HG03342 (cell line): ENCODE results near the gene PDE4B.
"Not testable (repeated sequence)": the region's sequence is repeated elsewhere in the genome, so short reads cannot be mapped to it uniquely, and the experiment has no call there.

Experiments used
- ATAC-seq: cut with Tn5 transposase; IDR thresholded peaks from one replicate; pipeline ENCODE4 v1.9.1; 2021; ENCODE audit warnings: mild to moderate bottlenecking, moderate library complexity; ENCODE audit not compliant: unreplicated experiment

The PDE4B gene

DNA sequence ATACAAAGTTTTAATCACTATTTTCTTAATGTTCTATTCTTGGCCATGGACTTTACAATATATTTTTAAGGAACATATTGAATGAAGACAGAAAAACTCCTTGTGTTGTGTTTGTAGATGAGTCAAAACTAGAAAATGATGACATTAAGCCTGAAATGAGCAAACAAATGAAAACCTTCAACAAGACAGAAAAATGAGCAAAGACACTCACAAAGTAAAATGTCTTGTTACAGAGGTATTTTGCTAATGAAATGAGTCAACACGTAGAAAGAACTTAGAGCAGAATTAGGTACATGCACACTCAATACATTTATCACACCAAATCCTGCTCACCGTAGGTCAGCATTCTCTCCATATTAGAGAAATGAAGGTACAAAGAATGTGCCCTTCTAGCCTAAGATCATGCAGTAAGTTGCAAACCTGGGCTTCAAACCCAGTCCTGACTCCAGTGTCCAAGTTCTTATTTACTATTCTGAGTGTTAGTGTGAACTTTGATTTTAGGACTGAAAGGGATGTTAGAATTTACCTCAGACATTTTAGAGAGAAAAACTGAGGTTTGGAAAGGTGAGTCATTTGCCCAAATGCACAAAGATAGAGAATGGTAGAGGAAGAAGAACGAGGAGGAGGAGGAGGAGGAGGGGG is 607.3 kb downstream of the PDE4B start:
- ATAC-seq: peak; percentile 15

DNA sequence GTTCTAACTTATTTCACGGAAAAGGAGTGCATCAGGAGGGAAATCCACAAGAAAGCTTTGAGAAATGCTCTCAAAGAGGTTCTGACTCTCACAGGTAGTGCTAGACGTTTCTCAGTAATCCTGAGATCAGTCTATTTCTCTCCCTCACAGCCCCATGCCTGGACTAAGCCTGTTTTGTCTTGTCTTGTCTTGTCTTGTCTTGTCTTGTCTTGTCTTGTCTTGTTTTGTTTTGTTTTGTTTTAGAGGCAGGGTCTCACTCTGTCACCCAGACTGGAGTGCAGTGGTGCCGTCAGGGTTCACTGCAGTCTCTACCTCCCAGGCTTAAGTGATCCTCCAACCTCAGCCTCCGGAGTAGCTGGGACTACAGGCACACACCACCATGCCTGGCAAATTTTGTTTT is 608.0 kb downstream of the PDE4B start:
- ATAC-seq: no peak

DNA sequence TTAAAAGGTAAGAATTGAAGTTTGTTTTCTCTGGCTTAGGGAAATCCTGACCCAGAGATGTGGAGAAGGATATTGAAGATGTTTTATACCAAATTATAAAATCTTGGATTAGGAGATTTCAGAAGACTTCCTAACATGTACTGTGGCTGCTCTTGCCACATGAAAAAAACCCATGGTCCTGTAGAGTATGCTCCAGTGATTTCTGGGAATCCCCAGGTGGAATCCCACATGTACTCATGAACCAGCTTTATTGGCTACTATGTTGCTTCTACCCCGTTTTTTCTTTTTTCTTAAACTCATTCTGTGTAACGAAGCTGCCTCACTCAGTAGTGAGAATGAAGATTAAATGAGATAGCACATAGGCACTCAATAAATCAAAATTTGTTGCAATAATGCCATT is 608.5 kb downstream of the PDE4B start:
- no peak for ATAC-seq

DNA sequence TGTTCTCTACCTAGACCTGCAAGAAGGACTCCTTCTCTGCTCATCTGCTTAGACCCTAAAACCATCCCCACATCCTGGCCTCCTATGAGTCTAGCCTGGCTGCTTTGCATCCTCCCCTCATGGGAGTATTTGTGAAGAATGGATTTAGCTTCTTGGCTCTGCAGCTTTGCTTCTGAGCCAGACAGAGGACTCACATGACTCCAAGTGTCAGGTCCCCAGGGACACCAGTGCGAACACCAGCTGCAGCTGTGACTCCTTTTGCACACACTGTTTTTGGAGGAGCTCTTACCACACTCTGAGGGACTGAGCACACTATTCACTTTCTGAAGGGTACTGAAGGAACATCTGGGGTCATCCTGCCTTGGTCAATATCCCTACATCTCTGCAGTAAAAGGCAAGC is 609.5 kb downstream of the PDE4B start:
- peak; percentile 87 for ATAC-seq

DNA sequence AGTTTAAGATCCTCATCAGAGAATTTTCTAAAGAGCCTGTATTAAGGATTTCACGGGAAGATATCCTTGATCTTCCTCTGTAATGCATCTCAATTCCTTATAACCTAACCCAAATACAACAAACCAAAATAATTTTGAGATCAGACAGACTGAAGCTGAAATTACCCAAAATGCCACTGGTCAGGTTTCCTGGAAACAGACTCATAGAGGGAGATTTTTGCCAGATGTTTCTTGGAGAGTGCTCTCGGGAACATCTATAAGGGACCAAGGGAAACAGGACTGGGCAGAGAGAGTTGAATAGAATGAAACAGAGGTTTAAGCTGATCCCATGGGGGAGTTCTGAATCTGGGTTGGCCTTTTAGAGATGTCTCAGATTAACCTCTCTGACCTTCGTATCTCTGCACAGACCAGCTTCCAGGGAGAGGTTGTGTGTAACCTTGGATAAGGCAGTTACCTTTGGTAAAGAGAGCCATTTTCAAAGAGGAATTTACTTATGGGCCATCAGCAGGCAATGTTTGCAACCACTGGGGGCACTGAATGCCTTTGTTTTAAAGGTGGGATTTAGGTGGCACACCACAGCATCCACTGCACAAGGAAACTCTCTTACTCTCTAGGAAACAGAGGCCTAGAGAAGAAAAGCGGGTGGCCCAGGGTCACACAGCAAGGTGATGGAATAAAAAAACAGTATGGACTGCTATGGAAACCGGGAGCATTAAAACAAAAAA is 610.5 kb downstream of the PDE4B start:
- no peak for ATAC-seq

DNA sequence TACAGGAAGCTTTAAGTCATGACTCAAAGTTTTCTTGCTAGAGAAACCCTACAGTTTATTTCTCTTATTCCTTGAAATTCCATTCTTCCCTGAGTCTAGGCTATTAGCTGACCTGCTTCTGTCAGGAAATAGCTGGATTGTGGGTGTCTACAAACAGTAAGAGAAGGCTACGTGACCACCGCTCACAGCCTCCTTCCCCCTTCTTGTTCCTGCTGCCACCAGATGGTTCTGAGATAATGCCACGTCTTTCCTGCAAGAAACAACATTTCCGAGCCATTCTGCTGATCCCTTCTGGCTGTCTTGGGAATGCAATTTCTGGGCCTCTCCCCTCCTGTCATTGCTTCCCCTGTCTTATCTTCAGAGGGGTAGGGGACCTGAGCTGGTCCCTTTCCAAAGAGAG is 612.4 kb downstream of the PDE4B start:
- no peak for ATAC-seq

DNA sequence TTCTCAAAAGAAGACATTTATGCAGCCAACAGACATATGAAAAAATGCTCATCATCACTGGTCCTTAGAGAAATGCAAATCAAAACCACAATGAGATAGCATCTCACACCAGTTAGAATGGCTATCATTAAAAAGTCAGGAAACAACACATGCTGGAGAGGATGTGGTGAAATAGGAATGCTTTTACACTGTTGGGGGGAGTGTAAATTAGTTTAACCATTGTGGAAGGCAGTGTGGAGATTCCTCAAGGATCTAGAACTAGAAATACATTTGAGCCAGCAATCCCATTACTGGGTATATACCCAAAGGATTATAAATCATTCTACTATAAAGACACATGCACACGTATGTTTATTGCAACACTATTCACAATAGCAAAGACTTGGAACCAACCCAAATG is 618.8 kb downstream of the PDE4B start:
- ATAC-seq: not testable (repeated sequence)

DNA sequence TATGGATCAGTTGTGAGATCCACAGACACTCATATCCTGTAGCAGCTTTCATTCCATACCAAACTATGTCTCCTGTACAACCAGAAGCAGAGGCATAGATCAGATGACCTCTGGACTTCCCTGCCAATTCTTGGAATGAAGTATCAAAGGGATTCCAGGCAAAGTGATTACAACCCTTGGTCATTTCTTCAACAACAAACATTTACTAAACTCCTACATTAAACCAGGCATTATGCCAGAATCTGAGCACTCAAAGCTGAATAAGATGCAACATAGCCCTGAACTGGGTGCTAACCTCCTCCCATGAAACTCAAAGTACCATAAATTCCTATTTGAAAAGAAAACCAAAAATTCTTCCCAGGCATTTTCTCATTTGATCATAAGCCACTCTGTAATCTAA is 620.0 kb downstream of the PDE4B start:
- no peak for ATAC-seq

DNA sequence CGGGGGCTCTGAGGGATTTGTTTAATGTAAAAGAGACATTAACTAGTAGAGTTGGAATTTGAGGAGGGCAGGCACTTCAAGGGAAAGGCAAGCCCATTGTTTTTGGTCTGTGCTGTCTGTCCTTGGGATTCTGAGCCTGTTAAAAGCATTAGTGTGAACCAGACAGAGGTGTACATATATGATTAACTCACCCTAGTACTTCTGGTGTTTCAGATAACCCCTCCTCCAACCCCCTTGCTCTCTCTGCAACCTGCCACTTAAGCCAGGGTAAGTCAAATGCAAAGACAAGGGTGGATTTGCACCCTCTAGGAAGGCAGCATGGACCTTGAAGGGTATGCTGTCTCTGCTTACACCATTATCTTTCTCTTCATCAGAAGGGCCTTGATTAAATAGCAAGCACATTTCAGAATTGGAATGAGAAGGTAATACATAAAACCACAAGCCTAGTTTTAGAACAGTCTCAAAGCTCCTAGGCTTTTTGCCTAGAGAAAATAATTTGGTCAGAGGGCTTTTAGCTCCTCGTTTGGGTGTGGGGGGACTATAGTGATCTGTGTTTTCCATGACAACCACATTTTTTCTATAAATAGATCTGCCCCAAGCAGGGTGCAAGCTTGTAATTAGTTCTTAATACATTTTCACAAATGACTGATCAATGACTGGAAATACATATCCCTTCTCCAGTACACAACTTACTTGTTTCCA is 620.6 kb downstream of the PDE4B start:
- ATAC-seq: peak; percentile 88

DNA sequence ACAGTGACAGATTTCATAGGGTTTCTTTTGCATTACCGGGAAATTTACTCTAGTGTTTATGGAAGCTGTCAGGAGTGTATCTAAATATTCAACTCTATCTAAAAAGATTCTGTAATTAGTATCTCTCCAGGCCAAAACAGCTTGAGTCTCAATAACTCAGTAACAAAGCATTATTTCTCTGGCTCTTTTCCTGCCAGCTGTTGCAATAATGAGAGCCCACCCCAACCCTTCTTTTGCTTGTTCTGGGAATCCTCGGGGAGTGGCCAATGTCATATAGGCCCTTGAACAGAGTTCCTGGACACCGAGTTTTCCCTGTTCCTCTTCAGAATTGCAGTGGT is 621.1 kb downstream of the PDE4B start:
- ATAC-seq: no peak

DNA sequence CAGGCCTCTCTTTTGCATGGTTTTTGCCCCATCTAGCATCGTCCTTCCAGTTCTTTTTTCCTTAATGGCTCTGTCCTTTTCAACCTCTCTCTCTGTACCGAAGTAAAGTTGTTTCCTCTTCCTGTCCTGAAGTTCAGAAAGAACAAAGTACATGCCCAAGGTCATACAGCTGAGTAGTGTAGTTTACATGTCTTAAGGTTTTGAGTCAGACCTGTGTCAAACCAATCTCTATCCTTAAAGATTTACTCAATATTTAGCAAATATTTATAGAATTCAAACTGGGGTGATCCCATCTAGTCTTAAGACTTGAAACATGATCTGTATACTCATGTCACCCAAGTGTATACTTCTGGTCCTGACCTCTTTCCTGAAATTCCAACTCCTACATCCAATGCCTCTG is 622.6 kb downstream of the PDE4B start:
- no peak for ATAC-seq

DNA sequence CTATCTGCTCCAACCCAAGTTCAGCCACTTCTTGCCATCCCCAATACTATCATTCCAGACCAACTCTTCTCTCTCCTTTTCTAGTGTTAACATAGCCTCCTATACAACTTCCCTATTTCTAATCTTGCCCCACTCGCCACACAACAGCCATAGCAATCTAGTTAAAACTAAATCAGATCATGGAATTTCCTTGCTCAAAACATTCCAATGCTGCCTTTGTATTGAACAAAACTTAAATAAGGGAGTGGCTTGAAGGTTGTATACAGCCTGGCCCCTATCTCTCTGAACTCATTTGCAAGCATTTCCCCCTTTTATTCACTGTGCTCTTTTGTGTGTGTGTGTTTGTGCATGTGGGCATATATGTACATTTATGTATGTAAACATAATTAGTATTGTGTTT is 623.2 kb downstream of the PDE4B start:
- no peak for ATAC-seq

DNA sequence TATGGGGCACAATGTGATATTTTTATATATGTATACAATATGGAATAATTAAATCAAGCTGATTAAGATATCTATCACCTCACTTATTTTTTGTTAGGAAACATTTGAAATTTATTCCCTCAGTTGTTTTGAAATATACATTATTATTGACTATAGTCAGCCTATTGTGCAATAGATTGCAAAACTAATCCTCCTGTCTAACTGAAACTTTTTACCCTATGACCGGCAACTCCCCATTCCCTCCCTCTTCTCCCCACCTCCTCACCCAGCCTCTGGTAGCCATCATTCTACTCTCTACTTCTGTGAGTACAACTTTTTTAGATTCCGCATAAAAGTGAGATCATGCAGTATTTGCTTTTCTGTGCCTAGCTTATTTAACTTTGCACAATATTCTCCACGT is 623.6 kb downstream of the PDE4B start:
- ATAC-seq: no peak

DNA sequence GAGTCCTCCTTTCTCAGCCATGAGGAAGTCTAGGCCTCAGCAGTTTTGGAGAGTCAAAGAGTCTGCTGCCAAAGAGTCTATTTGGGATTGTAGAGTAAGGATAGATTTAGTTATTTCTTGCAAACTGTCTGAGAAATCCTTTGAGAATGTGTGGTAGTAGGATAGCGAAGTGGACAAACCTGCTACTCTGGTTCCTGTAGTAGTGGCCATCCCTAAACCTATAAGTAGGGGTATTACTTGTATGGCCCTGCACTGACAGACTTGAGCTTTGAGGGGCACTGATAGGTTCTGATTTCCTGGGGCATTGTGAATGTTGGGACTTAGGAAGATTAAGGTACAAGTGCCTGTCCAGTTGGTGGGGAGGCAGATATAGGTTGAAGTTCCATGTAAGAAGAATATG is 625.3 kb downstream of the PDE4B start:
- ATAC-seq: no peak

DNA sequence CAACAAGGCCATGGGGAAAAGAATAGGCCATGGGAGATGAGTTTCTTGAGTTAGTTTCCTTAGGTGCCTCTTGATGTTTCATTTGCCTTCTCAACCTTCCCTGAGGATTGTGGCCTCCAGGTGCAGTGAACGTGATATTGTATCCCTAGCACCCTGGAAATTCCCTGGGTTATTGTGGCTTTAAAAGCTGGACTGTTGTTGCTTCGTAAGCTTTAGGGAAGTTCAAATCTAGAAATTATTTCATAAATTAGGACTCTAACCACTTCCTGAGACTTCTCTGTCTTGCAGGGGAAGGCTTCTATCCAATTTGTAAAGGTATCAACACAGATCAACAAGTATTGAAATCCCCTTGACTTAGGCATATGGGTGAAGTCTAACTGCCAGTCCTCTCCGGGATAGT is 627.5 kb downstream of the PDE4B start:
- ATAC-seq: not testable (repeated sequence)

DNA sequence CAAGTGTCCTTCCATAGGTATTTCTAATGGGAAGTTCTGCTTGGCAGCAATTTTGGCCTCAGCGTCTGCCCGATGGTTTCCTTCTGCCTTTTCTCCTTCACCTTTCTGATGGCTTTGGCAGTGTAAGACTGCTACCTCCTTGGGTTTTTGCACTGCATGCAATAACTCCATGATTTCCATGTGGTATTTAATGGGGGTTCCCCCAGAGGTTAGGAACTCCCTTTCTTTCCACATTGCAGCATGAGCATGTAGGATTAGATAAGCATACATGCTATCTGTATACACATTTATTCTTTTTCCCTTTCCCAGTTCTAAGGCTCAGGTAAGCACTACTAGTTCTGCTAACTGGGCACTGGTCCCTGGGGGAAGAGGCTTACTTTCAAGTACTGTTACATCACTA is 628.2 kb downstream of the PDE4B start:
- not testable (repeated sequence) for ATAC-seq

DNA sequence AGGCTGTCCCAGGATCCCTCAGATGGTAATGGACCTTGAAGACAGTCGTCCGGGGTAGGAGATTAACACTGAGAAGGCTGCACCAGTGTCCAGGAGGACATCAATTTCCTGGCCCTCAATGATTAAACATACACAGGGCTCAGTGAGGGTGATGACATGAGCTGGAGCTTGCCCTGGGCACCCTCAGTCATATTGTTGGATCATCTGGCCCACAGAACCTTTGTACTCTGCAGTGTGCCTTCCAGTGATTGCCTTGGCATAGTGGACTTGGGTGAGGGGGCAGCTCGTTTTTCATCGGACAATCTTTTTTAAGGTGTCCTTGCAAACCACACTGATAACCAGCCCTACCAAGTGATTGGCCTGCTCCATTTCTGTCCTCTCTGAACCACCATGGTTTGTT is 630.1 kb downstream of the PDE4B start:
- no peak for ATAC-seq
